DND-41 (cell line): ENCODE measurements around the gene PML.
"Not testable (repeated sequence)": the region's sequence is repeated elsewhere in the genome, so short reads cannot be mapped to it uniquely, and the experiment has no call there.

ENCODE experiments used
- ATAC-seq: fragments of 200-7000 bp; cut with Tn5 transposase; 3 replicates; pipeline ENCODE4 v1.9.1; 2021; ENCODE audit warnings: low read depth; ENCODE audit not compliant: insufficient read depth
- DNase-seq: peaks from one replicate; pipeline ENCODE4 v3.0.0-alpha.2; 2020
- H2AFZ ChIP-seq: 2 replicates; pipeline ENCODE4 v1.6.0; 2012; ENCODE audit warnings: low read depth, low read length
- H3K27ac ChIP-seq: 2 replicates; pipeline ENCODE4 v1.5.1; 2012; ENCODE audit warnings: low read length, inconsistent platforms
- H3K27me3 ChIP-seq: fragments of 200-600 bp; sonication (generic); 2 replicates; pipeline ENCODE4 v1.6.0; 2012; ENCODE audit warnings: low read length, mild to moderate bottlenecking, inconsistent platforms; ENCODE audit not compliant: insufficient read depth, poor library complexity
- H3K36me3 ChIP-seq: 2 replicates; pipeline ENCODE4 v1.5.1; 2012; ENCODE audit warnings: low read length, inconsistent platforms; ENCODE audit not compliant: insufficient read depth
- H3K4me1 ChIP-seq: 2 replicates; pipeline ENCODE4 v1.5.1; 2012; ENCODE audit warnings: mild to moderate bottlenecking, low read length; ENCODE audit not compliant: insufficient read depth
- H3K4me2 ChIP-seq: 2 replicates; pipeline ENCODE4 v1.6.0; 2012; ENCODE audit warnings: mild to moderate bottlenecking, moderate library complexity, low read length, inconsistent platforms; ENCODE audit not compliant: insufficient read depth
- H3K4me3 ChIP-seq, 2 experiments: fragments of 200-600 bp in 1 of 2; shearing (Covaris generic) in 1 of 2; 2 replicates each; pipeline ENCODE4 v1.5.1; 2012 to 2016; ENCODE audit warnings: inconsistent platforms in 2 of 2, low read length in 2 of 2, mild to moderate bottlenecking in 2 of 2, low read depth in 1 of 2, moderate library complexity in 1 of 2
- H3K79me2 ChIP-seq: 2 replicates; pipeline ENCODE4 v1.6.0; 2012; ENCODE audit warnings: low read length, inconsistent platforms; ENCODE audit not compliant: insufficient read depth
- H3K9ac ChIP-seq: 2 replicates; pipeline ENCODE4 v1.6.0; 2012; ENCODE audit warnings: low read depth, mild to moderate bottlenecking, inconsistent platforms, low read length, moderate library complexity
- H3K9me3 ChIP-seq: 2 replicates; pipeline ENCODE4 v1.5.1; 2012; ENCODE audit warnings: low read length, moderate library complexity, mild to moderate bottlenecking, inconsistent platforms; ENCODE audit not compliant: insufficient read depth, severe bottlenecking
- H4K20me1 ChIP-seq: 2 replicates; pipeline ENCODE4 v1.6.0; 2012; ENCODE audit warnings: low read length; ENCODE audit not compliant: insufficient read depth
- TF ChIP-seq, protein P1 (sequence below): IDR thresholded peaks from 2 replicates; pipeline ENCODE4 v1.5.1; 2012; ENCODE audit warnings: borderline replicate concordance, low read length, moderate library complexity, mild to moderate bottlenecking; ENCODE audit not compliant: poor library complexity, severe bottlenecking; ENCODE audit errors: extremely low read depth

Gene PML

DNA sequence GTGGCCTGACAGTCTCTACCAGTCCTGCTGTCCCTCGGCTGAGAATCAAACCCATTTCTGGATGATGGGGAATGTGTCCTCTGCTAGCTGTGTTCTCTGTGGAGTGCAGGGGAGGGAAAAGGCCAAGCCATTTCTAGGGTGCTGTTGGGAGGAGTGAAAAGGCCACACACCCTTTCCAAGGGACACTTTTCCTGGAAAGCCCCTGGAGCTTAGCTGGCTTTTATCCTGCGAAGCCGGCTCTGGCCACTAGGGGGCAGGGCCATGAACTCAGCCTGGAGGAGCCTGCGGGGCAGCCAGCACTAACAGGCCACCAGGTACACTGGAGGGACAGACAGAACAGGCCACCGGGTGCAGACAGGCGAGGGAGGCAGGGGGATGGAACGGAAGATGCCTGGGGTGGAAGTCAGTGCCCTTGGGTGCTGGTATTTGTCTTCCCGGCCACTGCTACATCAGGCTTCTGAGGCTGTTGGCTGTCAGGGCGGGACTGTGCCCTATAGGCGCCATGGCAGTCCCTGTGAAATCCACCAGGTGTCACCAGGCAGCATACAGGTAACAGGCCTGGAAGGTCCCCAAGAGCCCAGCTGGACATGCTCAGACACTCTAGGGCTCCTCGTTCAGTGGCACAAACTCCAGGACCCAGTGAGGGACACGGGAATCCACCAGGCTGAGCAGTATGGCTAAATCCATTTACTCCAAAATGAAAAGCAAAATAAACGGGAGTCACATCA is 71.3 kb downstream of the PML start:
- H3K4me3 ChIP-seq, H2AFZ ChIP-seq, H3K4me1 ChIP-seq, H3K27ac ChIP-seq, H3K4me2 ChIP-seq, H3K27me3 ChIP-seq, H3K36me3 ChIP-seq, H3K9me3 ChIP-seq, H3K79me2 ChIP-seq, H4K20me1 ChIP-seq, H3K9ac ChIP-seq: not testable (repeated sequence)
- TF ChIP-seq, protein P1, sequence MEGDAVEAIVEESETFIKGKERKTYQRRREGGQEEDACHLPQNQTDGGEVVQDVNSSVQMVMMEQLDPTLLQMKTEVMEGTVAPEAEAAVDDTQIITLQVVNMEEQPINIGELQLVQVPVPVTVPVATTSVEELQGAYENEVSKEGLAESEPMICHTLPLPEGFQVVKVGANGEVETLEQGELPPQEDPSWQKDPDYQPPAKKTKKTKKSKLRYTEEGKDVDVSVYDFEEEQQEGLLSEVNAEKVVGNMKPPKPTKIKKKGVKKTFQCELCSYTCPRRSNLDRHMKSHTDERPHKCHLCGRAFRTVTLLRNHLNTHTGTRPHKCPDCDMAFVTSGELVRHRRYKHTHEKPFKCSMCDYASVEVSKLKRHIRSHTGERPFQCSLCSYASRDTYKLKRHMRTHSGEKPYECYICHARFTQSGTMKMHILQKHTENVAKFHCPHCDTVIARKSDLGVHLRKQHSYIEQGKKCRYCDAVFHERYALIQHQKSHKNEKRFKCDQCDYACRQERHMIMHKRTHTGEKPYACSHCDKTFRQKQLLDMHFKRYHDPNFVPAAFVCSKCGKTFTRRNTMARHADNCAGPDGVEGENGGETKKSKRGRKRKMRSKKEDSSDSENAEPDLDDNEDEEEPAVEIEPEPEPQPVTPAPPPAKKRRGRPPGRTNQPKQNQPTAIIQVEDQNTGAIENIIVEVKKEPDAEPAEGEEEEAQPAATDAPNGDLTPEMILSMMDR: peak; percentile 26
- peak; percentile 69 for ATAC-seq
- peak; percentile 40 for DNase-seq

DNA sequence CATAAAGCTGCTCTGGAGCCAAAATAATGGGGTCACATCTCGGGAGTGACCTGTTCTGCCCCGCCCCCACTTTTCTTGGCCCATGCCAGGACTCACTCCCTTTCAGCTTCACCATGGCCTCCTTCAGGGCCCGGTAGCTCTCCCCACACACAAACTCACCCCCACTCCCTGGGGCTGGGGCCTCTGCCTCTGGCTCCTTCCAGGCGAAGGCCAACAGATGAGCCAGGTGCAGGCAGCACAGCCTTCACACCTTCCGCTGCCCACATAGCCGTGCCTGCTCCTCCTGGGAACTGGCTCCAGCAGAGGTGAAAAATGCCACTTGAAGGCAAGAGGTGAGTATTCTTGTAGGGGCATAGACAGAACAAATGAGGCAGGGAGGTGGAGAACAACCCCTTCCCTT is 77.1 kb downstream of the PML start:
- not testable (repeated sequence) for H3K79me2 ChIP-seq, H3K9ac ChIP-seq, H2AFZ ChIP-seq, H3K27ac ChIP-seq, H3K4me2 ChIP-seq, H3K4me1 ChIP-seq, H3K9me3 ChIP-seq, DNase-seq, H3K4me3 ChIP-seq, H3K36me3 ChIP-seq, ATAC-seq, H3K27me3 ChIP-seq, H4K20me1 ChIP-seq

DNA sequence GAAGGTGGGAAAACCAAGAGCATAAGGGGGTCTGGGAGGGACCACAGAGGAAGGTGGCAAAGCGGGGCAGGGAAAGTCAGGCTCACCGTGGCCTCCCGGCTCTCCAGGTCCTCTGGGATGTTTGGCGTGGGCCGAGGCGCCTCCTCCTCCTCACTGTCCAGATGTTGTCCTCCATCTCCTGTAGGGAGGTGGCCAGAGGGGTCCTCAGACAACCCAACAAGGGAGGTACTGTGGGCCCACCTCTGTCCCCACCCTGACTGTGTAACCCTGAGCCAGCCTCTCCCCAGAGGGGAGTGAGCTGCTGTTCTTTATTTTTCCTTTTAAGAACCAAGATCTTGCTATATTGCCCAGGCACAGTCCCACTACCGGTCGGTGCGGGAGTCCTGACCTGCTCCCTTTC is 77.6 kb downstream of the PML start:
- H3K9ac ChIP-seq, ATAC-seq, H3K36me3 ChIP-seq, H3K27ac ChIP-seq, H3K27me3 ChIP-seq, H3K9me3 ChIP-seq, H3K79me2 ChIP-seq, H2AFZ ChIP-seq, DNase-seq, H4K20me1 ChIP-seq, H3K4me3 ChIP-seq, H3K4me2 ChIP-seq, H3K4me1 ChIP-seq: not testable (repeated sequence)

DNA sequence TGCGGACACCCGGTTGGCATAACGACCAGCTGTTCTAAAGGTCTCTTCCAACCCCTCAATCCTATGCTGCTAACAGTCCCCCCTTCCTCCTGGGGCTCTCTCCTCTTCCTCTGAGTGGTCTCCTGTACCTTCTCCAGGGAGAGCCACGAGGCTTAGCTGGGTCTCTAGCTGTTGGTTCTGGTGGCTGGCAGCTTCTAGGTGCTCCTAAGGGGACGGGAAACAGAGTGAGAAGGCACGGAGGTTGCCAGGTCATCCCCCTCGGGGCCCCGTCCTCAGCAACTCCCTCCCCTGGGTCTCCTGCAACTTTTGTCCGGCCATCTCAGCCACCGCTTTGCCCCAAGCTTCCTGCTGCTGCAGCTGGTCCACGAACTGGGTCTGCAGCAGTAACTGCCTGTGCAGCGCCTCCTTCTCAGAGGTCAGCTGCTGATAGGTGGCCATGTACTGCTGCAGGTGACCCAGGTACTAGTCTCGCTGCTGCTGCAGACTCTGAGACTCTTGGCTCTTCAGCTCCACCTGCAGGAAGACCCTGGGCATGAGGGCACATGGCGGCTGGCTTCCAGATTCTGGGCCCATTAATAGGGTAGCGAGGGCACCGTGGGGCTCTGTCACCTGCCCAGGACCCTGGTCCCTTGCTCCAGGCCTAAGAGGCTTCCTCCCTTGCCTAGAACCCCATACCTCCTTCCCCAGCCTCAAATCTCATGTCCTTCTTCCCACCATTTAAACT is 78.3 kb downstream of the PML start:
- not testable (repeated sequence) for H3K9me3 ChIP-seq, H3K4me3 ChIP-seq, H3K9ac ChIP-seq, H3K27me3 ChIP-seq, H3K27ac ChIP-seq, H4K20me1 ChIP-seq, H3K4me2 ChIP-seq, H2AFZ ChIP-seq, ATAC-seq, H3K4me1 ChIP-seq, H3K36me3 ChIP-seq, H3K79me2 ChIP-seq
- DNase-seq: peak; percentile 29
- TF ChIP-seq, protein P1: peak; percentile 24

DNA sequence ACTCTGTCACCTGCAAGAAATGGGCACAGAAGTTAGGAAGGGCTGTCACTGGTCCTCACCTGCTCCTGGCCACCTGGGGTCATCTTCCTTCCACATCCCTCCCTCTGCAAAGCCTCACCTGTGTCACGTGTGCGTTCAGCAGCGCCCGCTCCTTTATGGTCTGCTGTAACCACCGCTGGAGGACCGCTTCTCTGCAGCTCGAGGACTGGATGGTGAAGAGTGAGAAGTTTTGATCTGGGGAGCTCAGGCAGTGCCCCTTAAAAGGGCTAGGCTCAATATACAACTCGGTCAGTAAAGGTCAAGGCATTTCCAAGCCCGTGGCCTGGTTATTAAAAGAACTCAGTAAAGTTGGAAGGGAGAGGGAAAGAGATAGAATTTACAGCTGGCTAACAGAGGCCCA is 81.3 kb downstream of the PML start:
- H3K79me2 ChIP-seq, H3K9ac ChIP-seq, ATAC-seq, DNase-seq, H3K27me3 ChIP-seq, H3K4me3 ChIP-seq, H3K4me2 ChIP-seq, H3K4me1 ChIP-seq, H3K9me3 ChIP-seq, H3K27ac ChIP-seq, H3K36me3 ChIP-seq, H4K20me1 ChIP-seq, H2AFZ ChIP-seq: not testable (repeated sequence)

DNA sequence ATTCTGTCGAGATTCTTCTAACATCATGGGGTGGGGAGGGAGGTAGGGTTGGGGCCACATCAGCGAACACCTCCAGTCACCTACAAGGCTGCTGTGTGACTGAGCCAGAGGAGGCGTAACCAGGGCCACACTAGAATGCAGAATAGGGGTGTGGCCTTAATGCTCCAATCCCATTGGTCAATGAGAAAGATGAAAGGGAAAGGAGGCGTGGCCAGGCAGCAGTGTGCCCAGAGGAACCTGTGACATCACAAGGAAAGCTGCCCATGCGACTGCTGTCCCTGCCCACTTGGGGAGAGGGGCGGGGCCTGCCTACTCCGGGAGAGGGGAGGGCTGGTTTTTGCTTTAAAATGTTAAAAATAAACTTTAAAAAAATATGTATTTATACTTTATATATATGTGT is 87.9 kb downstream of the PML start, which contains the start of gene GOLGA6A:
GOLGA6A (minus strand) TSS at position 101 of the 400 bp plus-strand sequence; CDS start at position 60, 41 bp downstream.
- H3K79me2 ChIP-seq, H2AFZ ChIP-seq, H4K20me1 ChIP-seq, H3K4me3 ChIP-seq, DNase-seq, H3K27me3 ChIP-seq, H3K36me3 ChIP-seq, H3K4me2 ChIP-seq, H3K27ac ChIP-seq, H3K9ac ChIP-seq, ATAC-seq, H3K4me1 ChIP-seq, H3K9me3 ChIP-seq: not testable (repeated sequence)
